Iris pigment epithelial cell (primary cell): ENCODE results near the gene IGLON5.

Experiments
- DNase-seq: peaks from one replicate; pipeline ENCODE4 v3.0.0-alpha.2; 2011; ENCODE audit warnings: low read depth

The IGLON5 gene

DNA sequence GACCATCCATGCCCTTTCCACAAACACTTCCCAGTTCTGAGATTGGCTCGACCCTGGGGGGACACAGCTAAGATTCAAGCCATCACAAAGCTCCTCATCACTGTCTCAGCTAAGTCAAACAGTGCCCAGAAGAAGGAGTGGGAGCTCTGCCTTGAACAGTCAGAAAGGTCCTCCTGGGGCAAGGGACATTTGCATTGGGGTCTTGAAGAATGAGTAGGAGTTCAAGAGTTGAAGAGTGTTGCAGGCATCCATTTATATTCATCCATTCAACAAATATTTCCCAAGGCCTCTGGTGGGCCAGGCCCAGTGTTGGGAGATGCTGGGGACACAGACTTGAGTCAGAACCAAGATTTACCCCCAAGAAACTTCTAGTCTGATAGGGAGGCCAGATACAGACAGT, 6.5 kb downstream of the IGLON5 start:
- no peak for DNase-seq

DNA sequence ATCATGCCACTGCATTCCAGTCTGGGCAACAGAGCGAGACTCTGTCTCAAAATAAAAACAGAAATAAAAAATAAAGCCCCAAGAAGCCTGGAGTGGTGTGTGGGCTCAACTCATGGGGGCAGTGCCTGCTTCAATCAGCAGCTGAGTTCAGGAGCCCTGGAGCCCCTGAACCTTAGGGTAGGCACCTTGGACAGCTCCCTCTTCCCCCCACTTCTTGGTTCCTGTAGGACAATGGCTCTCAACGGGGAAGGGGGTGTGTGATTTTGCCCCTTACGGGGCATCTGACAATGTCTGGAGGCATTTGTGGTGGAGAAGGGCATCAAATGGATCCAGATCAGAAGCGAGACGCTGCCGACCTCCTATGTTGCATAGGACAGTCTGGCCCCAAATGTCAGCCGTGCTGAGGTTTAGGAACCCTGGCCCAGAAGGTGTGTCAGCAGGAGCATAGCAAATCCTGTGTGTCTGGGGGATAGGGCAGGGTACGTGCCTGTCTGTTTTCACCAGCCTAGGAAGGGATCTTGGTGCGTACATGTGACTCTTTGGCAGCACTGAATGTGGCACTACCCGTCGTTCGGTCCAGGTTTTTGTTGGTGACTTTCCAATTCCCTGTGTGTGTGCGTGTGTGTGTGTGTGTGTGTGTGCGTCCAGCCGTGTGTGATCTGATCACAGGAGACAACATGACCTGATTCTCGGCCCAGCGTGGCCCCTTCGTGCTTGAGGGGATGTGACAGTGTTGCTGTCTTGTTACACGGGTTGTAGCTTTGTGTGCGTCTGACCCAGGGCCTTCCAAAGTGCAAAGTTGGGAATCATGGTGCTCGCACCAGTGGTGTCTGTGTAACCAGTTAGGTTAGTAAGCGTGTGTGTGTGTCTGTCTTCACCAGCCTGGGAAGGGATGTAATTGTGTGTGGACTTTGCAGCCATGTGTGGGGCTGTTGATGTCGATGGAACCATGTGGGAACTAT, 7.5 kb downstream of the IGLON5 start:
- no peak for DNase-seq

DNA sequence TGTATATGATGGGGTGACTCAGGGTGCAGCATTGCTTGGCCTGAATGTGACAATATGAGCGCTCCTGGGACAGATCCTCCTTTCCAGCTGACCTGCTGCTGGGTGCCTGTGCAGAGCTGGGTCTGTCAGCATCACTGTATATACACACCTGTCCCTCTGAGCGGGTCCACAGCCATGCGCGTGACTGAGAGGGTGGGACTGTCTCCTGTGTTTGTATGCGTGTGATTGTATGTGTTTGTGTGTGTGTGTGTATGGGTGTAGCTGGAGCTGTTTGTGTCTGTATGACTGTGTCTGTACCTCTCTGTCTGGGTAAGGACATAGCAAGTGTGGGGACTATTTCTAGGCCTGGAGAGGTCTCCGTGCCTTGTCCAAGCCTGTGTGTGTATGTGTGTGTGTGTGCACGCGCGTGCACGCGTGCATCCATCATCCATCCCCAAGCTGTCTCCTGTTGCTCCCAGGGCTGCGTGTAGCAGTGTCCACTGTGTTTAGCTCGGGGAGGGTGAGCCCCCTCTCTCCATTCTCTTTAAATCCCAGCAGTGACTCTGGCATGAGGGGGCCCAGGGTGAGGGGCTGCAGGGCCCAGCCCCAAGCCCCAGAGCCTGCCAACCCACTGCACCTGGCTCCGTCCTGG, 8.3 kb downstream of the IGLON5 start:
- no peak for DNase-seq

DNA sequence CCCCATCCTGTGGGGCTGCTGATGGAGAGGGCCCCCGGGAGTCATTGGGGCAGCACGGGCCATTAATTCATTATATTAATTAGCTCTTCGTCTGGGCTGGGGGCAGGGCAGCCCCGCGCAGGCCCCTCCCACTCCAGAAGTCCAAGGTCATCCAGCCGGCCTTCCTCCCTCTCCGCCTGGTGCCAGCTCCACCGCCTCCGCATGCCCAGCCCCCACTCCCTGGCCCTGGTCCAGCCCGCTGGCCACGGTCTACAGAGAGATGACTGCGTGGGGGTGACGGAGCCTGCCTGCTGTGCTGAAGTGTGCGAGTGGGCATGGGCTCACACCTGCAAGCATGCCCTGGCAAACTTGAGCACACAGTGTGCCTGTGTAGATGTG, 8.8 kb downstream of the IGLON5 start:
- no peak for DNase-seq

DNA sequence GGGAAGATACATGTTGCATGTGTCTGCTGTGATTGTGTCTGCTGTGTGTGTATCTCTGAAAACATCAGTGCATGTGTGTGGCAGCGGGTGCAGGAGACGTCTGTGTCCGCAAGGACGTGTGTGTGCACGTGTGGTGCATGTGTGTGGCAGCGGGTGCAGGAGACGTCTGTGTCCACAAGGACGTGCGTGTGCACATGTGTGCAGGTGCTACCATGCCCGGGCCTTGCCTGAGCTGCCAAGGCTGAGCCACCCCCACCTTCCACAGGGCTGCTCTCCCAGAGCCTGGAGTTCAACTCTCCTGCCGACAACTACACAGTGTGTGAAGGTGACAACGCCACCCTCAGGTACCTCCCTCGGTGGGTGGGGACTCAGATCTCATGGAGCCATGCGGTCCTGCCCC, 10.4 kb downstream of the IGLON5 start:
- DNase-seq = no peak

DNA sequence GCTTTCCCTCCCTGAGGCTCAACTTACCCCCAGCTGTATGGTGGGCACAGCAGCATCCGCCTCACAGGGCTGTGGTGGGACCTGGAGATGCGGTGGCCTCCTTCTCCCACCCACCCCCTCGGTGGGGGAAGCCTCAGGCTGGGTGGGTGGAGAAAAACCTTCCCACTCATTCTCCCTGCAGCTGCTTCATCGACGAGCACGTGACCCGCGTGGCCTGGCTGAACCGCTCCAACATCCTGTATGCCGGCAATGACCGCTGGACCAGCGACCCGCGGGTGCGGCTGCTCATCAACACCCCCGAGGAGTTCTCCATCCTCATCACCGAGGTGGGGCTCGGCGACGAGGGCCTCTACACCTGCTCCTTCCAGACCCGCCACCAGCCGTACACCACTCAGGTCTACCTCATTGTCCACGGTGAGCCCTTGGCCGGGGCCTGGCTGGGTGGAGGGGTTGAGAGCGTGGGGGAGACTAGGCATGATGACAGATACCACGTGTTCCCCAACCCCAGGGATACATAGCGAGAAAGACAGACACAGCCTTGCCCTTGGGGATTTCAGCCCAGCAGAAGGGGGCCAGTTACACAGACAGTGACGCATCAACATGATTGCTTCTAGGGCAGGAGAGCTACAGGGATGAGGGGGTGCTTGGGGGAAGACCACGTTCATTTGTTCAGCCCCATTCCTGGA, 12.2 kb downstream of the IGLON5 start:
- no peak for DNase-seq

DNA sequence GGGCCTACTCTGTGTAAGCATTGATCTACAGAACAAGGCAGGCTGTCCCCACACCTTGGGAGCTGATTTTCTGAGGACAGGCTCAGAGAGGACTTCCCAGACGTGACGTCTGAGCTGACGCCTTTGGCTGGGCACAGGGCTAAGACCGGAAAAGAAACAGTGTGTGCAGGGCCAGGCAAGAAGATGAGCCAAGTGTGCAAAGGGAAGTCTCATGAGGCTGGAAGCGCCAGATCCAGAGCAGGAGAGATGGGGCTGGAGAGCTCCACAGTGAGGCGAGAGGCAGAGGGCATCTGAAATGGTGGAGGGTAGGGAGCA, 12.7 kb downstream of the IGLON5 start:
- no peak for DNase-seq

DNA sequence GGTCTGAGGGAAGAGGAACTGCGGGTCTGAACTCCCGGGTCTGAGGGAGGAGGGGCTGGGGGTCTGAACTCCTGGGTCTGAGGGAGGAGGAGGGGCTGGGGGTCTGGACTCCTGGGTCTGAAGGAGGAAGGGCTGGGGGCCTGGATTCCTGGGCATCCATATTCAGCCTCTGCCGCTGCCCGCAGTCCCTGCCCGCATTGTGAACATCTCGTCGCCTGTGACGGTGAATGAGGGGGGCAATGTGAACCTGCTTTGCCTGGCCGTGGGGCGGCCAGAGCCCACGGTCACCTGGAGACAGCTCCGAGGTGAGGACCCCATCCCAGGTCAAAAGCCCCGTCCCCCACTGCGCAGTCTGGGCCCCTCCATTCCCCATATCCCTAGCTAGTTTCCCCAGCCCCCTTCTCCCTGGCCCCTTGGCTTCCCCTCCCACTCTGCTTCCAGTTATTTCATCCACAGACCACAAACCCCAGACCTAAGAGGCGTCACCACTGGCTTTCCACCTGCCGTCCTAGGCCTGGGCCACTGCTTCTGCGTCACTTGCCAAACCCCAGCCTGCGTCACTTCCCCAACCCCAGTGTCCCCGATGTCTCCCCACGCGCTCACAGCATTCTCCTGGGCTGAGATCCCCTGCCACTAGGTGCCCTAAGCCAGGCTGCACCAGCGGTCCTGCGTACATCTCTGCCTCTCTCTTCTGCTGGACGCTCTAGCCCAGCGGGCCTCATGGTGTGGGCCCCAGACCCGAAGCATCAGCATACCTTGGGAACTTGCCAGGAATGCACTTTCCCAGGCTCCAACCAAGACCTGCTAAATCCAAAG, 13.9 kb downstream of the IGLON5 start:
- no peak for DNase-seq

DNA sequence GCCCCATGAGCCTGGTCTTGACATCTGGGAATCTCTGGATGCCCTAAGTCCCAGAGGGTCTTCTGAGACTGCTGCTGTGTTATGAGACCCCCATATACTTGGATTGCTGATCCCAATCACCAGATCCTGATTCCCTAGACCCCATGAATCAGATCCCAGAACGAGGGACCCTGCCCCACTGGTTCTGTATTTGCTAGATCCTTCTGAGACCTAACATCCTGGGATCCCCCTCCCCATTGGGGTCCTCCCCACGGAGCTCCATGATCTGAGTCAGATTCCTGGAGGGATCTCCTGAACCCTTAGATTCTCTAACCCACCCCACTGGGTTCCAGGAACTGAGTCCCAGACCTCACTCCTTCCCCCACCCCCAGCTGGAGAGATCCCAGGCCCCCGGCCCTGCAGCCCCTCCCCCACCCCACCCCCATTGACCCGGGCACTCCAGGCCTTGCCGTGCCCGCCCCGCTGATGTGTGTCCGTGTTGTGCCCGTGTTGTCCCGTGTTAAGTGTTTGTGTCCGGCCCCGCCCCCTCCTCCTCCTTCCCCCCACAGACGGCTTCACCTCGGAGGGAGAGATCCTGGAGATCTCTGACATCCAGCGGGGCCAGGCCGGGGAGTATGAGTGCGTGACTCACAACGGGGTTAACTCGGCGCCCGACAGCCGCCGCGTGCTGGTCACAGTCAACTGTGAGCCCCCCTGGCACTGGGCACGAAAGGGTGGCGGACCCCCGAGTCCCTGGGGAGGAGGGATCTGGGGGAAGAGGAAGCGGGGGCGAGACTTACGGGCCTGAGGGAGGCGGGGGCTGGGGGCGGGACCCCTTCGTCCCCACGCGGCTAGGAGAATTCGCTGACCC, 15.0 kb downstream of the IGLON5 start:
- DNase-seq = no peak

DNA sequence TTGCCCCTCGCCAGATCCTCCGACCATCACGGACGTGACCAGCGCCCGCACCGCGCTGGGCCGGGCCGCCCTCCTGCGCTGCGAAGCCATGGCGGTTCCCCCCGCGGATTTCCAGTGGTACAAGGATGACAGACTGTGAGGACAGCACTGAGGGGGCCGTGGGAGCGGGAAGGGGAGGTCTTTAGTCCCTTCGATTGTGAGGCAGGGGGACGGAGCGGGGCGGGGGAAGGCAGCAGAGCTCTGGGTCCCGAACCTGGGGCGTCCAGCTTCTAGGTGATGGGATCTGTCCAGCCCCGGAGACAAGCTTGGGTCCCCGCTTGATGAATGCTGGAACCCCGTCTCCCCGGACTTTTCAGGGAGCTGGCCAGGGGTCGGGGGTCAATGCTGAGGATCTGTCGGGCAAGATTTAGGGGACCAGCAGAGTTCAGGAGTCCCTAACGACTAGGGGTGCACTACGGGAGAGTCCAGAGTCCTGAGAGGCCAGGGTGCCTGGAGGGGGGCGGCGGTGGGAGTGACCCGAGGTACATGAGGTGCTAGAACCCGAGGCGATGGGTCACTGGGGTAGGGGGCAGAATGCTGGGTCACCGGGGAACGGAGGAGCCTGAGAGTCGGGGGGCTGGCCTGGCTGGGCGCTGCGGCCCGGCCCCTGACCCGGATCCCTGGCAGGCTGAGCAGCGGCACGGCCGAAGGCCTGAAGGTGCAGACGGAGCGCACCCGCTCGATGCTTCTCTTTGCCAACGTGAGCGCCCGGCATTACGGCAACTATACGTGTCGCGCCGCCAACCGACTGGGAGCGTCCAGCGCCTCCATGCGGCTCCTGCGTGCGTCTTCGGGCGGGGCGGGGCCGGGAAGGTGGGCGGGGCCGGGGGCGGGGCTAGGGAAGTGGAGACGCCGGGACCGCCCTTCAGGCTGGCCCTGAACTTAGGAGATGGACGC, 15.9 kb downstream of the IGLON5 start:
- peak; percentile 57 for DNase-seq

DNA sequence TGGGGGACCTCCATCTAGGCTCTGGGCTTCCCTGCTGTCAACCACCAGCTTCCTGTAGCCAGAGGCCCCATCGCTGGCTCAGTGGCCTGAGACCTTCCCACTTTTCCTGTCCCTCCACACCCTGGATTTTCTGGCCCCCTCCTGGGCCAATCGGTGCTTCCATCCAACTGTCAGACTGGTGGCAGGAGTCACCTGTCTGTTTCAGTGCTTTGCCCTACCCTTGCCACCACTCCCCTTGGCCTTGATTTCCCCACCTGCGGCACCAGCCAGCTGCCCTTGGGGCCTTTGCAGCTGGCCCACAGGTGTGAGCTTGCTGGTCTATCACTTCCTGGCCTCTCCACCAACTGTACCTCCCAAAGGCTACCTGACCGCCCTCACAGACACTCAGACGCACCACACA, 18.0 kb downstream of the IGLON5 start:
- no peak for DNase-seq

DNA sequence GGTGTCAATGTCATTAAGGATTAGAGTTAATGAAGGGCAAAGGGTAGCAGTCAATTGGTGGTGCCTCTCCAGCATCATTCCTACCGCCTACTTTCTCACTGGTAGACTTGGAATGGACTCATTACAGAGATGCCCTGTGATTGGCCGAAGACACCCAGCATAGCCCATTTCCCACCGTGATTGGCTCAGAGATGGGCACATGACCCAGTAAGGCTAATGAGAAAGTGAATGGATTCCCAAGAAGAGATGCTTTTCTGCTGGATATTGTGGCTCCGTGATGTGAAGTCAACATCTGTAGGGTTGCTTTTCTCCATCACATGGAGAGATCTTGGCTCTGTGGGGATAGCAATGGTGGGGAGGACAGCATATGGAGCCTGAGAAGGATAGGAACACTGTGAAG, 18.9 kb downstream of the IGLON5 start:
- DNase-seq = no peak

DNA sequence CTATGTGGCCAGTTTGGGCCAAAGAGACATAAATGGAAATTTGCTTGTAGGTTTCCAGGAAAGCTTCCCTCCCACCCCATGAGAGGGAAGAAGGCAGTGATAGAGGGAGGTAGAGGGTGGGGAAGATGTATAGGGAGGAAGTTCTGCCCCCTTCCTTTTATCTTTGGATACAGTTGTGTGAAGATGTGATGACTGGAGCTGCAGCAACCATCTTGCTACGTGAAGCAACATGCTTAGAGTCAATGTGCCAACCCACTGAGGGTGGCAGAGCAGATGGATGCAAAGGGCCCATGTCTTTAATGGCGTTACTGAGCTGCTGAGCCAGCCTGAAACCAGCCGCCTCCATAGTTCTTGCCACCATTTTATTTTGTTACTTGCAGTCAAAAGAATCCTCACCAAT, 19.7 kb downstream of the IGLON5 start:
- no peak for DNase-seq

DNA sequence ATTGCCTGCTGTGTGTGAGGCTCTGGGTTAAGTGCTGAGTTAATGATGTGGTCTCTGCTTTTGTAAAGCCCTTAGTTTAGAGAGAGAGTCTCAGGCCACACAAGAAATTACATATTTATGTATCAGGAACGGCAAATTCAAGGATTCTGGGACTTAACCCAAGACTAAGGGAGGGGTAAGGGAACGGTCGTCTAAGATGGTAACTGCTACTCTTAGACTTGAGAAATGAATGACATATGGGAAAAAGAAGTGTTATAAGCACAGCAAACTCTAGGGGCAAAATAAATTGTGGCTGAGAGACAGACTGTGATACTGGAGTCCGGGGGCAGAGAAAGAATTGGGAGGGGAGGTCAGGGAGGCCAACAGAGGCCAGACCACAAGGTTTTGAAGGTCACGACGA, 20.3 kb downstream of the IGLON5 start:
- DNase-seq = no peak

DNA sequence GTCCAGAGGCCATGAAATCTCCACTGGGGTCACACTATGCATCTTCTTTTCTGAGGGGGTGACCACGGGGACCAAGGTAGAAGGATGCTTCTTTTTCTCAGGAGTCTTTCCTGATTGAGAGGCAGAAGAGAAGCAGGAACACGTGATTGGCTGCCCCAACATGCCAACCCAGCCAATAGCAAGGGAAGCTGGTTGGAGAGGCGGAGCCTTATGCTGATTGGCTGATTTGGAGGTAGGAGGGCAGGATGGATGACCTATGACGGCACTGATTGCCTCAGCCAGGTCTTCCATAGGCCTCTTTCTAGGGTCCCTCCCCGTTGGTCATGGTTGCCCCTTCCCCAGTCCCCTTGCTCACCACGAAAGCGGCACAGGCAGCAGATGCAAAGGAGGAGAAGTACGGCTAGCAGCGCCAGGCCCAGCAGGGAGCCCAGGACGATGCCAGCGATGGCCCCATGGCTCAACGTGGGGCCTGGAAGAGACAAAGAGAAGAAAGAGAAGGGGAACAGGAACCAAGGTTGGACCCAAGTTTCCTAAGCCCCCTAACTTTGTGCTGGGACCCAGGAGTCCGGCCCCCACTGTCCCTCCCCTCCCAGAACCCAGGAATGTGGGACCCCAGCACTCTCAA, 22.5 kb downstream of the IGLON5 start:
- DNase-seq = no peak

DNA sequence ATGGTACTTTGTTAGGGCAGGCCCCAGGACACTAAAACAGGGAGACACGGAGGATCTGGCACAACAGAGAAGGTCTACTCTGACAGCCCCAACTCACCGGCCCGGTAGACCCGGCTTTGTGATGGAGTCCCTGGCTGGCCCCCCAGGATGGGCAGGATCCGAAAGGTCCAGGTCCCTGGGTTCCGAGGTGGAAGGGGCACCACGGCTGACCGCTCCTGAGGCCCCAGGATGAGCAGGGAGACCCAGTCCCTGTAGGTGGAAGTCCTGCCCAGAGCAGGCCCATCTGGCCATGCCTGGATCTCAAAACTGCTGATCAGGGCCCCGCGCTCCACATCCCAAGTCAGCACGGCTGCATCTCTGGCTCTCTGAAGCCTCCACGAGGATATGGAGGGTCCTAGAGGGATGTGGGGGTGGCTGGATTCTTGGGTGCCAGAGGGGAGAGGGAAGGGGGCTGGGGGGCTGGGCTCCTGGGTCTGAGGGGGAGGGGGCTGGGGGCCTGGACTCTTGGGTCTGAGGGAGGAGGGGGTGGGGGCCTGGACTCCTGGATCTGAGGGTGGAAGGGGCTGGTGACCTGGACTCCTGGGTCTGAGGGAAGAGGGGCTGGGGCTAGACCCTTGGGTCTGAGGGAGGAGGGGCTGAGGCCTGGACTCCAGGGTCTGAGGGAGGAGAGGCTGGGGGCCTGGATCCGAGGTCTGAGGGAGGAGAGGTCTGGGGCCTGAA, 25.9 kb downstream of the IGLON5 start:
- DNase-seq = no peak

DNA sequence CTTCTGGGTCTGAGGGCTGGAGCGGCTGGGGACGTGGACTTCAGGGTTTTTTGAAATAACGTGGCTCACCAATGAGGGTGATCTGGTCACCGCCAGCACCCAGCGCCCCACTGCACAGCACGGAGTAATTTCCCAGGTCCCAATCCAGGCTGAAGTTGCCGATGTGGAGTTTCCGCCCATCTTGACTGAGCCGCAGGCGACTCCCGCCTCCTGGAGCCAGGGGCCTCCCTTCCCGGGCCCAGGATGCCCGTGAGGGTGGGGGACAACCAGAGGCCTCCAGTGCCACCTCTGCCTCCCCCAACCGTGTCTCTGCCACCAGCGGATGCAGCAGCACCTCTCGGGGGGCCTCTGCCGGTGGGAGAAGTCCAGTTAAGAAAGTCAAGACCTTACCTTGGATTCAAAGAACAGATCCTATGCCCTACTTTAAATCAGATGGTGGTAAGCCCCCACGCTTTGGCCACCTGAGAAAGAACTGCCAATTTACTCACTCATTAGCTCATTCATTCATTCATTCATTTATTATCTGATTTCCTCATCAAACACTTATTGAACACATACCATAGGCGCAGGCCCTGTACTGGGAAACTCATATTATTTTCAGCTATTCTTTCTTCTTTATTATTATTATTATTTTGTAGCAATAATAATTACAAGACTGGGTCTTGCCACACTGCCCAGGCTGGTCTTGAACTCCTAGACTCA, 26.6 kb downstream of the IGLON5 start:
- DNase-seq = no peak

DNA sequence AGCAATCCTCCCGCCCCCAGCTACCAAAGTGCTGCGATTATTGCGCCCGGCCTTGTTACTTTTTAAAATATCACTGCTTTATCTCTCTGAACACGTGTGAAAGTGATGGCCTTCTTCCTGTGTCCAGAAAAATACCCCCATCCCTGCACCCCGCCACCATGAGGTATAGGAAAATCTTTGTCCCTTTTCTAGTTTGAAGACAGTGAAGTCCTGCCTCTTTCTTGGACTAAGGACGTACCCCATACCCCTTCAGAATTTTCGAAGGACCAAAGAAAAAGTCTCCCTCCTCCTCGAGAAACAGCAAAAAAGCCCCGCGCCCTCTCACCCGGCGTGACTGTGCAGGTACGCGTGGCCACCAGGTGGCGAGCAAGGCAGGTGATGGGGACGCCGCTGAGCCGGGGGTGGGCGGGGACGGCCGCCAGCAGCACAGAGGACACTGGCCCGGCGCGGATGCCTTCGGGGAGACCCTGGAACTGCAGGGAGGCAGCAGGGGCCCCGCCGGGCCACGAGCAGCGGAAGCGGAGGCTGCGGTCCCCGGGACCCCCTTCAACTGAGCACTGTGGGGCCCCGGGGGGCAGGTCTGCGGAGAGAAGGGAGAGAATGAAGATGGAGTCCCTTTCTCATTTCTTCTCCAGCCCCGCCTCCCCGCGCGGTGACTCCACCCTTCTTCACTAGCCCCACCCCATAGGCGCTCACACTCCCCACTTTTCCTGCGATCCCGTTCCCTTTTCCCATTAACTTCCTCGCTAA, 27.3 kb downstream of the IGLON5 start:
- DNase-seq = peak; percentile 76
